Activated CD8-positive, alpha-beta memory T cell treated with anti-CD3 and anti-CD28 coated beads, Interleukin-2, amount 50 U/mL, for 1 hour (primary cell): ENCODE measurements around the gene TOMM34.

ENCODE experiments used
- DNase-seq: peaks from one replicate; pipeline ENCODE4 v3.0.0-alpha.2; 2020; ENCODE audit errors: extremely low read depth

The TOMM34 gene

DNA sequence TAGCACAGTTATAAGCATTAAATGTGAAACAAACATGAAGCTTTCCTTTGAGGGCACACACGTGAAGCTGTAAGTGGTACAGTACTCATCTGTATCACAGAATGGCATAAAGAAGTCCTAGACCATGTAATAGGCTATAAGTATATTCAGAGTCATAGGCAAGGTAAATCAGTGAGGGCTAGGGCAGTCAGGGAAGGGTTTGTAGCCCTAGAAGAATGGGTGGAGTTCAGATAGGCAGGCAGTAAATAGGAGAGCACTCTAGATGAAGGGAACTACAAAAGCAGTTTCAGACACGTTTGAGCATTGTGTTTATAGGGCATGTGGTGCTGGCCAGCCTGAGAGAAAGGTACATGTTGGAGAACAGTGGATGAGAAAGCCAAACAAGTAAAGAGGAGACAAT is 65.2 kb downstream of the TOMM34 start:
- DNase-seq: no peak
